Measurements from ENCODE around the gene PCBP1.
"Not testable (repeated sequence)": the region's sequence is repeated elsewhere in the genome, so short reads cannot be mapped to it uniquely, and the experiment has no call there.

The PCBP1 gene

DNA sequence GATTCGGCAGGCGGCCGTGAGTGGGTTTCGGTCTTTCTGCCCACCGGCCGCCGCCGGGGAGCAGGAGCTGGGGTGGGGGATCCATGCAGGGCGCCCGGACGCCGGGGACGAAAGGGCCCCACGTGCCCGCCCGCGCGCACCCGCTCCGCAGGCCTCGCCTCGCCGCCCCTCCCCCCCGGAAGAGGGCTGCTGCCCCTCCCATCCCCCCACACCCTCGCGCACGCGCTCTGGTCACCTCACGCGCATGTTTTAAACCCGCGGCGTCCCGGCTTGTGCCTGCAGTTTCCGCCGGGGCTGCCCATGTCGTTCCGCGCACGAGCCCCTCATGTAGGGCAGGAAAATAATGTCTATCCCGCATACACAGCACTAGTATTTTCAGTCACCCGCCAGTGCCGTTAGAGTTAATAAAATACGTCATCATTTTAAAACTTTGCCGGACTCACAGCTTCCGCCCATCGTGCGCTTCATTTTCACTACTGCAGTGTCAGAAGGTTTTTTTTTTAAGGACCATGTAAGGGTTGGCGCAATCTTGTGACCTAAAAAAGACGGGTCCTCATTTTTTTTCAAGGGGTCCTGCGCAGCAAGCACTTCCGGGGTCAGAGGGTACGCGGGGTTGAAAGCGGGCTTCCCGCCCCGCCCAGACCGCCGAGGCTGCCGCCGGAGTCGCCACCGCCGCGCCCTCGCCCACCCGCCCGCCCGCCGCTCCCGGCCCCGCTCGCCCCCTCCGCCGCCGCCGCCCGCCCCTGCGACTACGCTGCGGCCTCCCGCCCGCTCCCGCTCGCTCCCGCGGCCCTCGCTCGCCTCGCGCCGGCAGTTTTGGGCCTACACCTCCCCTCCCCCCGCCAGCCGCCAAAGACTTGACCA, at the start of gene PCBP1:
TSS of gene PCBP1 (plus strand) at position 640 of the 864 bp plus-strand sequence. CDS start 267 bp downstream, outside the sequence.
- in situ Hi-C loops (cut with HindIII; ENCODE audit: low sequenced_read_pairs) = no loop called here

- in situ Hi-C loops (cut with HindIII; ENCODE audit: low sequenced_read_pairs) = no loop called here
Measured at GRCh38 chr2:70039366-70039765, 47.9 kb upstream of the PCBP1 start.

- in situ Hi-C loops (cut with HindIII; ENCODE audit: low sequenced_read_pairs) = no loop called here
Measured at GRCh38 chr2:70041663-70042062, 45.6 kb upstream of the PCBP1 start.

DNA sequence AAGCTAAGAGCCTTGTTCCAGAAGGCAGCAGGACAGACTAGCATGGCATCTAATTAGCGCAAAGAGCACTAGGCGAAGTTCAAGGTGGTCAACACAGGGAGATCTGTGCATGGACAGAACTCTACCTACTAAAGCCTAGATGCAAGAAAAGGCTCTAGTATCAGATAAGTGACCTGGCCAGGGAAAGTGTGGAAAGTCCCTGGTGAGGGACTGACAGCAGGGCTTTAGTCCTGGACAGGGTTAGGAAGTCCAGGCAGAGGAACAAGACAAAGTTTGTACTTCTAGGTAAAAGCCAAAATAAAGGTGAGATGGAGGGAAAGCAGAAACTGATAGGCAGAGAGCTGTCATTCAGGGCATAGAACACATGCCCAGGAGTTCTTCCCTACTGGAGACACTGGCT, 45.0 kb upstream of the PCBP1 start:
- in situ Hi-C loops (cut with HindIII; ENCODE audit: low sequenced_read_pairs) = no loop called here

- in situ Hi-C loops (cut with HindIII; ENCODE audit: low sequenced_read_pairs) = no loop called here
Measured at GRCh38 chr2:70043252-70043875, 43.9 kb upstream of the PCBP1 start.

DNA sequence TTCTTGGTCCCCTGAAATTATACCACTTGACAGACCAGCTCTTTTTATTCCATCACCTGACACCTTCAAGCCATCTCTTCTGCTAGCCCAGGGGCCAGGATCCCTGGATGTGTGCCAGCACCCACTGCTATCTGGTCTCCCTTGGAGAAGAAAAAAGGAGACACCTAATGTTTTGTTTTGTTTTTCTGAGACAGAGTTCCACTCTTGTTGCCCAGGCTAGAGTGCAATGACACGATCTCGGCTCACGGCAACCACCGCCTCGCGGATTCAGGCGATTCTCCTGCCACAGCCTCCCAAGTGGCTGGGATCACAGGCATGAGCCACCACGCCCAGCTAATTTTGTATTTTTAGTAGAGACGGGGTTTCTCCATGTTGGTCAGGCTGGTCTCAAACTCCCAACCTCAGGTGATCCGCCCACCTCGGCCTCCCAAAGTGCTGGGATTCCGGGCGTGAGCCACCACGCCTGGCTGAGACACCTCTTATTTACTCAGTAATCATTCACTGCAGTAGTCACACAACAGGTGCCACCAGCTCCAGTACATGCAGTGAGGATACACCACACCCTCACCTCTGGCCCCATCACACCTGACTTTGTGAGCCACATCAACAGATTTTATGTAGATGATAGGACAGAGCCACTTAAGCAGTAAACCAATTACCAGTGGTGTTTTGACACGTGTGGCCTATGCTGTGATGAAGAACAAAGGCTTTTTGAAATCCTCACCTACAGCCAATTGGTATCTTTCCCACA, 42.8 kb upstream of the PCBP1 start:
- in situ Hi-C loops (cut with HindIII; ENCODE audit: low sequenced_read_pairs) = no loop called here

DNA sequence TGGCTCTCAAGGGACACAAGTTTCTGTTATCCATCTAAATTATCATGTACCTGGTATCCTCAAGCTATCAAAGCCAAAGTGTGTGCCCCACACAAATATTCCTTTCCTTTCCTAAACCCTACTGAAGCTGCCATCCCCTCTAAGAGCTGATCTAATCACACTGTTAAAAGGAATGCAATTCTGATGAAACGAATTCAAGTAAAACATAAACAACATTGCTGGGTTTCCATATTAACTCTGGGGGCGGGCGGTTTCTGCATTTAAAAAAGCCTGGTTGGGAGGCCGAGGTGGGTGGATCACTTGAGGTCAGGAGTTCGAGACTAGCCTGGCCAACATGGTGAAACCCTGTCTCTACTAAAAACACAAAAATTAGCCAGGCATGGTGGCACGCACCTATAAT, 41.9 kb upstream of the PCBP1 start:
- in situ Hi-C loops (cut with HindIII; ENCODE audit: low sequenced_read_pairs) = no loop called here

- in situ Hi-C loops (cut with HindIII; ENCODE audit: low sequenced_read_pairs) = no loop called here
Measured at GRCh38 chr2:70045932-70046331, 41.3 kb upstream of the PCBP1 start.

GRCh38 chr2:70046534-70046933, 40.7 kb upstream of the PCBP1 start:
- in situ Hi-C loops (cut with HindIII; ENCODE audit: low sequenced_read_pairs) = no loop called here

DNA sequence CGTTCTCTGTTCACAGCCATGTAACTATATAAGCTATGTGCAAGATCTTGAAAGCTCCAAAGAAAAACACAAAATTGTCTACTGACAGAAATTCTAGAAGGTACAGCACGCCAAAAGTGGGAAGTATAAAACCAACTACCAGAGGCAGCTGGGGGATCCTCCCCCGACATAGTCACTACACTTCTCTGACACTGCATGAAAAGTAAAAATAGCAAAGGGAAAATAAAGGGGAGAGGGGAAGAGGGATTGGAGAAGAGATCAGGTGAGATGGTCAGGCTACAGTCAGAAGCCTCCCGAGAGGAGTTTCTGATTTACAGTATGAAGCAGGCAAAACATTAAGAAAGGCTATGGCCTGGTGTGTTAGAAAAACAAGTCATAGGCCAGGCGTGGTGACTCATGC, 39.8 kb upstream of the PCBP1 start:
- in situ Hi-C loops (cut with HindIII; ENCODE audit: low sequenced_read_pairs) = no loop called here

- in situ Hi-C loops (cut with HindIII; ENCODE audit: low sequenced_read_pairs) = no loop called here
Measured at GRCh38 chr2:70049255-70049654, 38.0 kb upstream of the PCBP1 start.

DNA sequence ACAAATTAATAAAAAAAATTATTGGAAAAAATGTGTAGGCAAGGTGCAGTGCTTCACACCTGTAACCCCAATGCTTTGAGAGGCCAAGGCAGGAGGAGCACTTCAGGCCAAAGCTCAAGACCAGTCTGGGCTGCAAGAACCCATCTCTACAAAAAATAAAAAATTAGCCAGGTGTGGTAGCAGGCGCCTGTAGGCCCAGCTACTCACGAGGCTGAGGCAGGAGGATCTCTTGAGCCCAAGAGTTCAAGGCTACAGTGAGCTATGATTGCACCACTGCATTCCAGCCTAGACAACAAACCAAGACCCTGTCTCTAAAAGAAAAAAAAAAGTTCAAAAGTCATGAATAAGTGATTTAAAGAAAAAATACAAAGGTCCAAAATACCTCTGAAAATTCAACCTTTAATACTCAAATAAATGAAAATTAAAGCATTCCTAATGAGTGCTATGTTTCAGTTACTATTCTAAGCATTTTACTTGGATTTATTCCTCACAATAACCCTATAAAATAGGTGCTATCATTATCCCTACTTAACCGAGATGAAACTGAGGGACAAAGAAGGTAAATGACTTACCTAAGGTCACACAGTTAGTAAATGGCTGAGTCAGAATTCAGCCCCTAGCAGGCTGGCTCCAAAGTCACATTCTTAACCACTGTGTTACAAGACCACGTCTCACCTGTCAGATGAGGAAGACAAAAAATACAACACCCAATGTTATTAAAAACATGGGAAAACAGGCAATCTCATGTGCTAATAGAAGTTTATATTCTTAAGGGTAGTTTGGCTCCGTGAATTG, 36.4 kb upstream of the PCBP1 start:
- in situ Hi-C loops (cut with HindIII; ENCODE audit: low sequenced_read_pairs) = no loop called here

DNA sequence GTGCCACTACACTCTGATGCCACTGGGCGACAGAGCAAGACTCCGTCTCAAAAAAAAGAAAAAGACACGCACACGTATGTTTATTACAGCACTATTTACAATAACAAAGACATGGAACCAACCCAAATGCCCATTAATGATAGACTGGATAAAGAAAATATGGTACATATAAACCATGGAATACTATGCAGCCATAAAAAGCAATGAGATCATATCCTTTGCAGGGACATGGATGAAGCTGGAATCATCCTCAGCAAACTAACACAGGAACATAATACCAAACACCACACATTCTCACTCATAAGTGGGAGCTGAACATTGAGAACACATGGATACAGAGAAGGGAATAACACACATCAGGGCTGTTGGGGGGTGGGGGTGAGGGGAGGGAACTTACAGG, 32.0 kb upstream of the PCBP1 start:
- in situ Hi-C loops (cut with HindIII; ENCODE audit: low sequenced_read_pairs) = not testable (repeated sequence)

DNA sequence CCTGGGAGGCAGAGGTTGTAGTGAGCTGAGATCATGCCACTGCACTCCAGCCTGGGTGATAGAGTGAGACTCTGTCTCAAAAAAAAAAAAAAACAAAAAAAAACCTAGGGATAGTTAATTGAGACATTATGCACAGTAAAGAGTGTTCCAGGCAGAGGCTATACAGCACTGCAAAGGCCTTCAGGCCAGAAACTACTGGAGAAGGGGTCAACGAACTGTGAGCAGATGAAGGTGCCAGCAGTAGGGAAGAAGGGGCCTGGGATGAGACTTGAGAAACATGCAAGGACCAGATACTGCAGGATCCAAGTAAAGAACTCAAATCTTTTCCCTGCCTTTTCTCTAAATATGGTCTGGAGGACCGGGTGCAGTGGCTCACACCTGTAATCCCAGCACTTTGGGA, 26.0 kb upstream of the PCBP1 start:
- in situ Hi-C loops (cut with HindIII; ENCODE audit: low sequenced_read_pairs) = loop anchor here (5.0 kb wide), 3 partner anchors 54 to 139 kb away; no protein-coding TSS in a partner anchor

- in situ Hi-C loops (cut with HindIII; ENCODE audit: low sequenced_read_pairs) = loop anchor here (5.0 kb wide), 3 partner anchors 55 to 140 kb away; no protein-coding TSS in a partner anchor
Measured at GRCh38 chr2:70062270-70062669, 25.0 kb upstream of the PCBP1 start.

GRCh38 chr2:70068119-70068518, 19.2 kb upstream of the PCBP1 start:
- in situ Hi-C loops (cut with HindIII; ENCODE audit: low sequenced_read_pairs) = no loop called here

DNA sequence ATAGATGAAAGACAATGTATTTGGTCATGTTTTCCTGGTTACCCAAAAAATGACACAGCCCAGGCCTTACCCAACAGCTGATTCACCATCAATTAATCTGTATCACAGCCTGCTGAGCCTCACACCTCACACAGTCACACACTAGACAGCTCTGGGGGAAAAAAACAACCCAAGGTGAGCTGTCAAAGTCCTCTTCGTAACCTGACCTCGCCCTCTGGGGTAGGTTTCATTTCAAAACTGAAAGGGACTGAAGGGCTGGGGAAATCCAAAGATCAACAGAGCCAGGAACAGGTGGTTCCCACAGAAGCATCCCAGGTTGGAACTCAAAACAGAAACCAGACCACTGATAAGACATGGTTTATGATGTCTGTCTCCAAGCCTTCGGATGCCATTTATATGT, 18.2 kb upstream of the PCBP1 start:
- in situ Hi-C loops (cut with HindIII; ENCODE audit: low sequenced_read_pairs) = no loop called here

- in situ Hi-C loops (cut with HindIII; ENCODE audit: low sequenced_read_pairs) = no loop called here
Measured at GRCh38 chr2:70070542-70071268, 16.6 kb upstream of the PCBP1 start.

- in situ Hi-C loops (cut with HindIII; ENCODE audit: low sequenced_read_pairs) = no loop called here
Measured at GRCh38 chr2:70073493-70073892, 13.8 kb upstream of the PCBP1 start.

- in situ Hi-C loops (cut with HindIII; ENCODE audit: low sequenced_read_pairs) = no loop called here
Measured at GRCh38 chr2:70078384-70078783, 8.9 kb upstream of the PCBP1 start.

All from DLD1 (cell line).